Erythroblast (primary cell): ENCODE measurements around the gene PGLYRP1.

Experiments used
- GATA1 ChIP-seq: IDR thresholded peaks from 2 replicates; pipeline ENCODE4 v1.6.1; 2011; ENCODE audit warnings: low read depth, mild to moderate bottlenecking, control low read depth, low read length, moderate library complexity
- POLR2A ChIP-seq: IDR thresholded peaks from 2 replicates; pipeline ENCODE4 v1.6.1; 2011; ENCODE audit warnings: mild to moderate bottlenecking, low read length

- TF ChIP-seq POLR2A (no peak), GATA1 (no peak)
Observed at GRCh38 chr19:46025835-46026234, 3.0 kb upstream of the PGLYRP1 start.
